ENCODE data around the gene MRPL50.

GRCh38 chr9:101367323-101367722 lies 31.1 kb downstream of the MRPL50 start:
- TF ChIP-seq POLR2A (IDR thresholded peaks at IDR 0.05) (no peak), CTCF (IDR thresholded peaks at IDR 0.05) (no peak)

All from uterus (tissue), 2 donors.